Colonic mucosa (tissue), 4 donors: Measurements from ENCODE around the gene MGAT4A. TPM values are rescaled to one million over a fixed set of nuclear protein-coding genes. Genes with fewer than 3 reads are reported as not detected.

ENCODE experiments used
- DNase-seq: peaks from one replicate; pipeline ENCODE4 v3.0.0-alpha.2; 2020
- H3K27ac ChIP-seq: fragments of 200-600 bp; one replicate; pipeline ENCODE4 v1.8.0; 2021
- H3K27me3 ChIP-seq: fragments of 200-600 bp; one replicate; pipeline ENCODE4 v1.8.0; 2021
- H3K36me3 ChIP-seq: fragments of 200-600 bp; one replicate; pipeline ENCODE4 v1.8.0; 2021
- H3K4me1 ChIP-seq: fragments of 200-600 bp; one replicate; pipeline ENCODE4 v1.8.0; 2021; ENCODE audit warnings: mild to moderate bottlenecking
- H3K4me3 ChIP-seq: fragments of 200-600 bp; one replicate; pipeline ENCODE4 v1.8.0; 2021
- H3K9ac ChIP-seq, 2 donors: one replicate each; pipeline ENCODE4 v1.7.0; 2013; ENCODE audit warnings: control low read depth in 2 of 2, low read depth in 2 of 2, low read length in 2 of 2
- H3K9me3 ChIP-seq: fragments of 200-600 bp; one replicate; pipeline ENCODE4 v1.8.0; 2021
- CTCF ChIP-seq: fragments of 200-600 bp; IDR thresholded peaks from one replicate; pipeline ENCODE4 v1.8.0; 2022; ENCODE audit warnings: antibody characterized with exemption, mild to moderate bottlenecking
- intact Hi-C: fragments of 100-400 bp; cut with DNase I; formaldehyde crosslinking; loops from one replicate; pipeline ENCODE4 v1.14.1; 2022
- total RNA-seq, 2 donors: library from RNA; stranded (reverse); fragmentation: NEBNext Ultra II Directional in 1 of 2; extraction: Animal tissue kit (Norgen Biotek cat#: 25700) in 1 of 2; gene quantifications; one replicate each; pipeline ENCODE4 v1.2.1, GENCODE V29; 2021
- donor health status: healthy.
- donor health status: DM: no; HTN: no; CAD: no.
- donor health status: DM: no; HTN: no; CAD: no.

MGAT4A gene
- total RNA-seq, 2 donors from 2014 or later, result 103 to 125 TPM

- no peak for TF ChIP-seq CTCF
- Histone ChIP-seq H3K9ac (peak overlapping the region; percentile 36 to 72), H3K4me3 (no peak overlapping the region), H3K27ac (peak overlapping the region; percentile 75), H3K4me1 (peaks cover 43% of the 10 kb centered on the region), H3K9me3 (no peaks in the 10 kb centered on the region), H3K36me3 (no peaks in the 10 kb centered on the region), H3K27me3 (no peaks in the 10 kb centered on the region)
- intact Hi-C loops, result no loop called here
- DNase-seq, result peak; percentile 87
Measured at GRCh38 chr2:98702127-98702802, 28.7 kb downstream of the MGAT4A start.

GRCh38 chr2:98701230-98701629, 29.7 kb downstream of the MGAT4A start:
- no peaks in the 10 kb centered on the region for H3K36me3 ChIP-seq
- no peaks in the 10 kb centered on the region for H3K9me3 ChIP-seq
- TF ChIP-seq CTCF, result no peak
- H3K27me3 ChIP-seq, result no peaks in the 10 kb centered on the region
- peaks cover 43% of the 10 kb centered on the region for H3K4me1 ChIP-seq
- DNase-seq, result no peak
- no peak overlapping the region for H3K4me3 ChIP-seq
- H3K9ac ChIP-seq, result peak overlapping the region in 1 of 2 donors; percentile 72
- H3K27ac ChIP-seq, result peak overlapping the region; percentile 75
- intact Hi-C loops, result no loop called here

- DNase-seq, result no peak
- no peaks in the 10 kb centered on the region for H3K9me3 ChIP-seq
- H3K4me3 ChIP-seq, result no peak overlapping the region
- peak overlapping the region; percentile 8 for H3K27ac ChIP-seq
- no peak overlapping the region for H3K9ac ChIP-seq
- H3K27me3 ChIP-seq, result no peaks in the 10 kb centered on the region
- no peak for TF ChIP-seq CTCF
- intact Hi-C loops, result no loop called here
- H3K36me3 ChIP-seq, result no peaks in the 10 kb centered on the region
- peaks cover 38% of the 10 kb centered on the region for H3K4me1 ChIP-seq
Measured at GRCh38 chr2:98698896-98699295, 32.0 kb downstream of the MGAT4A start.

GRCh38 chr2:98697651-98698337, 33.1 kb downstream of the MGAT4A start:
- Histone ChIP-seq H3K4me1 (peaks cover 28% of the 10 kb centered on the region), H3K27ac (no peak overlapping the region), H3K27me3 (no peaks in the 10 kb centered on the region), H3K9ac (no peak overlapping the region), H3K4me3 (no peak overlapping the region), H3K36me3 (no peaks in the 10 kb centered on the region), H3K9me3 (no peaks in the 10 kb centered on the region)
- intact Hi-C loops, result no loop called here
- DNase-seq, result peak; percentile 49
- TF ChIP-seq CTCF, result no peak

GRCh38 chr2:98696200-98696599, 34.7 kb downstream of the MGAT4A start:
- H3K4me3 ChIP-seq, result no peak overlapping the region
- peaks cover 13% of the 10 kb centered on the region for H3K4me1 ChIP-seq
- H3K27me3 ChIP-seq, result no peaks in the 10 kb centered on the region
- no peaks in the 10 kb centered on the region for H3K9me3 ChIP-seq
- H3K27ac ChIP-seq, result no peak overlapping the region
- intact Hi-C loops, result no loop called here
- H3K9ac ChIP-seq, result no peak overlapping the region
- no peak for DNase-seq
- H3K36me3 ChIP-seq, result no peaks in the 10 kb centered on the region
- TF ChIP-seq CTCF, result no peak
